ENCODE measurements around the gene CCP110.

DNA sequence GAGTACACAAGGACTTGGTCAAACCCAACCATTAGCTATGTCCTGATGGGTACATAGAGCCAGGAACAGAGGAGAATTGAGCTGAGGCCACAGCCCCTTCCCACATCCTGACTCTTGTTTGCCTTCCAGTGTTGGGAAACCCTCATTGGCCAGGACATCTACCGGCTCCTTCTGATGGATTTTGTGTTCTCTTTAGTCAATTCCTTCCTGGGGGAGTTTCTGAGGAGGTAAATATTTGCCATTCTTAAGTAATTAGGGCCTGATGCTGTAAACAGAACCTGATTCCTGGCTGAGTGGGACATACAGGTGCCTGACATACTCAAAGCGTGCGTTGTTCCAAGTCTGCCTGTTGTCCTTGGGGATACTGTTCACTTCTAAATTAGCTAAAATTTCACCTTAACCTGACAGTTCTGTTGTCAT lies 44.4 kb upstream of the CCP110 start:
- TF ChIP-seq EZH2 (IDR thresholded peaks at IDR 0.05; ENCODE audit: insufficient read depth, poor library complexity, severe bottlenecking) (no peak), EZH2phosphoT487 (IDR thresholded peaks at IDR 0.05; ENCODE audit: insufficient read depth, low read depth) (no peak)
